H1 (cell line): ENCODE results near the gene ALK. TPM values are rescaled to one million over a fixed set of nuclear protein-coding genes. Genes with fewer than 3 reads are reported as not detected.

ENCODE experiments used
- CTCF ChIA-PET: fragments of 300-600 bp; sonication (Branson Sonifier 250); formaldehyde crosslinking; loops from one replicate; lab custom pipeline; 2021; ENCODE audit not compliant: partially characterized antibody; lab: Charles Lee
- POLR2A ChIA-PET: fragments of 300-600 bp; sonication (Branson Sonifier 250); formaldehyde crosslinking; loops from one replicate; lab custom pipeline; 2021; ENCODE audit warnings: inconsistent platforms; ENCODE audit not compliant: partially characterized antibody; lab: Charles Lee
- DNase-seq, 2 experiments: peaks; one replicate each; pipeline versions ENCODE4 v3.0.0 to v3.0.0-alpha.2; 2010 to 2022; ENCODE audit warnings: low spot score in 2 of 2, low read depth in 1 of 2, mixed read lengths in 1 of 2
- FAIRE-seq: peaks from 2 replicates; lab custom pipeline; 2011; peaks lifted over from hg19 to GRCh38; lab: Jason Lieb, UNC
- H2AFZ ChIP-seq: 2 replicates; pipeline ENCODE4 v1.8.1; 2012; ENCODE audit warnings: low read length, inconsistent platforms
- H2AK5ac ChIP-seq: 2 replicates; pipeline ENCODE4 v1.6.1; 2013; ENCODE audit warnings: low read depth, low read length
- H2BK120ac ChIP-seq: replicated peaks from 2 replicates; pipeline ENCODE3; 2013; ENCODE audit warnings: low read depth, low read length, inconsistent platforms
- H2BK12ac ChIP-seq: 2 replicates; pipeline ENCODE4 v1.6.1; 2013; ENCODE audit warnings: low read depth, low read length
- H2BK15ac ChIP-seq: 2 replicates; pipeline ENCODE4 v1.6.1; 2013; ENCODE audit warnings: low read length
- H2BK20ac ChIP-seq: 2 replicates; pipeline ENCODE4 v1.6.1; 2013; ENCODE audit warnings: low read length
- H2BK5ac ChIP-seq: 2 replicates; pipeline ENCODE4 v1.6.1; 2013; ENCODE audit warnings: low read depth, low read length
- H3K14ac ChIP-seq: 2 replicates; pipeline ENCODE4 v1.6.1; 2013; ENCODE audit warnings: inconsistent platforms; ENCODE audit not compliant: insufficient read length
- H3K18ac ChIP-seq: 2 replicates; pipeline ENCODE4 v1.6.1; 2013; ENCODE audit warnings: low read length; ENCODE audit errors: extremely low read depth
- H3K23ac ChIP-seq: 2 replicates; pipeline ENCODE4 v1.6.1; 2013; ENCODE audit warnings: inconsistent platforms; ENCODE audit not compliant: insufficient read length
- H3K23me2 ChIP-seq: 2 replicates; pipeline ENCODE4 v1.6.1; 2013; ENCODE audit warnings: low read depth, low read length
- H3K27ac ChIP-seq: 2 replicates; pipeline ENCODE4 v1.6.1; 2011; ENCODE audit warnings: low read depth, low read length, inconsistent platforms
- H3K27me3 ChIP-seq, 4 experiments: replicated peaks in 1 of 4; 1 replicate in 1 of 4; 2 replicates in 3 of 4; pipeline versions ENCODE4 v1.6.1 to v1.8.1; 2011 to 2013; ENCODE audit warnings: low read length in 3 of 4, mild to moderate bottlenecking in 3 of 4, inconsistent platforms in 2 of 4, mixed read lengths in 2 of 4, moderate library complexity in 1 of 4; ENCODE audit not compliant: control insufficient read depth in 3 of 4, insufficient read depth in 3 of 4; ENCODE audit errors: extremely low read depth in 1 of 4
- H3K36me3 ChIP-seq, 4 experiments: 2 replicates each; pipeline versions ENCODE4 v1.6.1 to v1.8.1; 2011 to 2013; ENCODE audit warnings: mild to moderate bottlenecking in 4 of 4, low read length in 3 of 4, moderate library complexity in 2 of 4, control low read depth in 1 of 4, inconsistent platforms in 1 of 4; ENCODE audit not compliant: insufficient read depth in 4 of 4, control insufficient read depth in 2 of 4
- H3K4ac ChIP-seq: replicated peaks from 2 replicates; pipeline ENCODE3; 2013; ENCODE audit warnings: low read length, low read depth, mixed read lengths, inconsistent platforms; ENCODE audit not compliant: insufficient read length
- H3K4me1 ChIP-seq, 4 experiments: replicated peaks in 1 of 4; 1 replicate in 1 of 4; 2 replicates in 3 of 4; pipeline versions ENCODE4 v1.6.1 to v1.8.1; 2011 to 2013; ENCODE audit warnings: low read length in 3 of 4, inconsistent platforms in 2 of 4, mixed read lengths in 1 of 4; ENCODE audit not compliant: insufficient read depth in 4 of 4, control insufficient read depth in 3 of 4
- H3K4me2 ChIP-seq, 2 experiments: 2 replicates each; pipeline versions ENCODE4 v1.6.1 to v1.8.1; 2011 to 2013; ENCODE audit warnings: low read depth in 2 of 2, low read length in 2 of 2, control low read depth in 1 of 2, inconsistent platforms in 1 of 2, mild to moderate bottlenecking in 1 of 2; ENCODE audit not compliant: insufficient read depth in 1 of 2
- H3K4me3 ChIP-seq, 4 experiments: fragments of 200-600, 300-600 bp in 1 of 4; sonication (generic), shearing (Covaris generic), sonication (Bioruptor Twin) in 1 of 4; 2 replicates each; pipeline versions ENCODE4 v1.5.1 to v1.8.1; 2011 to 2016; ENCODE audit warnings: low read length in 4 of 4, low read depth in 3 of 4, control low read depth in 2 of 4, inconsistent platforms in 2 of 4, mild to moderate bottlenecking in 2 of 4, mixed read lengths in 1 of 4, moderate library complexity in 1 of 4; ENCODE audit not compliant: insufficient read depth in 2 of 4; ENCODE audit errors: extremely low read depth in 1 of 4
- H3K56ac ChIP-seq: replicated peaks from 2 replicates; pipeline ENCODE3; 2013; ENCODE audit warnings: low read depth, mild to moderate bottlenecking, mixed read lengths, low read length, inconsistent platforms; ENCODE audit not compliant: insufficient read length
- H3K79me1 ChIP-seq: 2 replicates; pipeline ENCODE4 v1.6.1; 2013; ENCODE audit warnings: low read depth, low read length, control low read depth
- H3K79me2 ChIP-seq, 2 experiments: 2 replicates each; pipeline versions ENCODE4 v1.6.1 to v1.8.1; 2012 to 2013; ENCODE audit warnings: low read length in 2 of 2, mild to moderate bottlenecking in 2 of 2, inconsistent platforms in 1 of 2; ENCODE audit not compliant: insufficient read depth in 2 of 2, control insufficient read depth in 1 of 2
- H3K9ac ChIP-seq, 4 experiments: replicated peaks in 1 of 4; 1 replicate in 1 of 4; 2 replicates in 3 of 4; pipeline versions ENCODE4 v1.6.1 to v1.8.1; 2011 to 2013; ENCODE audit warnings: low read depth in 3 of 4, low read length in 3 of 4, control low read depth in 2 of 4, mild to moderate bottlenecking in 2 of 4, moderate library complexity in 2 of 4, inconsistent platforms in 1 of 4; ENCODE audit errors: extremely low read depth in 1 of 4
- H3K9me3 ChIP-seq, 2 experiments: 2 replicates each; pipeline versions ENCODE4 v1.6.1 to v1.8.1; 2012 to 2013; ENCODE audit warnings: mild to moderate bottlenecking in 2 of 2, moderate library complexity in 2 of 2, control low read depth in 1 of 2, inconsistent platforms in 1 of 2, low read depth in 1 of 2, low read length in 1 of 2, mixed read lengths in 1 of 2; ENCODE audit not compliant: insufficient read depth in 2 of 2
- H4K20me1 ChIP-seq, 2 experiments: replicated peaks in 1 of 2; 2 replicates each; pipeline versions ENCODE3 to v1.8.1; 2011 to 2013; ENCODE audit warnings: inconsistent platforms in 2 of 2, low read length in 2 of 2, mild to moderate bottlenecking in 1 of 2; ENCODE audit not compliant: insufficient read depth in 2 of 2, control insufficient read depth in 1 of 2
- H4K5ac ChIP-seq: 2 replicates; pipeline ENCODE4 v1.6.1; 2013; ENCODE audit warnings: low read length, low read depth, mixed read lengths, inconsistent platforms; ENCODE audit not compliant: insufficient read length
- H4K8ac ChIP-seq: 2 replicates; pipeline ENCODE4 v1.8.0; 2013; ENCODE audit warnings: mild to moderate bottlenecking, moderate library complexity, low read length, inconsistent platforms; ENCODE audit not compliant: insufficient read depth; ENCODE audit errors: extremely low read depth
- H4K91ac ChIP-seq: replicated peaks from 2 replicates; pipeline ENCODE3; 2013; ENCODE audit warnings: low read length, mixed read lengths, inconsistent platforms; ENCODE audit not compliant: insufficient read length
- EP300 ChIP-seq, 2 experiments: IDR thresholded peaks; 1 replicate in 1 of 2; 2 replicates in 1 of 2; pipeline ENCODE4 v1.6.1; 2011 to 2012; ENCODE audit warnings: low read depth in 2 of 2, low read length in 2 of 2, mild to moderate bottlenecking in 2 of 2, borderline replicate concordance in 1 of 2, inconsistent platforms in 1 of 2, moderate library complexity in 1 of 2
- GTF2F1 ChIP-seq: IDR thresholded peaks from 2 replicates; pipeline ENCODE4 v1.6.1; 2012; ENCODE audit warnings: low read depth, low read length, improper control_type of control experiment, borderline replicate concordance
- POLR2AphosphoS5 ChIP-seq: IDR thresholded peaks from 2 replicates; pipeline ENCODE4 v1.6.1; 2011; ENCODE audit warnings: low read depth, low read length
- WGBS, 2 experiments: shearing (Covaris generic) in 1 of 2; methylation state at CpG; one replicate each; pipeline versions ENCODE4 v1.1.6 to v1.1.7; 2013 to 2015; ENCODE audit warnings: low lambda C conversion rate in 2 of 2, mixed read lengths in 2 of 2, inconsistent platforms in 1 of 2, low coverage in 1 of 2, missing lambda C conversion rate in 1 of 2; ENCODE audit not compliant: insufficient replicate concordance in 2 of 2, insufficient coverage in 1 of 2, insufficient read length in 1 of 2; ENCODE audit errors: extremely low coverage in 1 of 2, missing lambda C conversion rate in 1 of 2; 5-methylcytosine and 5-hydroxymethylcytosine counted together
- polyA plus RNA-seq, 7 experiments: library from polyadenylated mRNA; depleted of rRNA in 3 of 7; stranded (reverse) in 5 of 7; unstranded in 2 of 7; fragments of >200 nt in 5 of 7; fragments of 200-250 nt in 2 of 7; gene quantifications; 1 replicate in 5 of 7; 2 replicates in 1 of 7; 4 replicates in 1 of 7; pipeline versions ENCODE4 v1.2.1 to v1.2.3, GENCODE V29; 2011 to 2013; ENCODE audit warnings: missing spikeins in 2 of 7, mixed read lengths in 2 of 7
- total RNA-seq: library from RNA; stranded (reverse); fragmentation: NEBNext Ultra II Directional; extraction: Animal tissue kit (Norgen Biotek cat#: 25700); gene quantifications from 2 replicates; pipeline ENCODE4 v1.2.1, GENCODE V29; 2021

ALK gene
- total and polyA plus RNA-seq, 2 of the 8 experiments (the other 6 are each of a cell fraction or from before 2014, with no cell fraction given), result 0.02 to 0.09 TPM

GRCh38 chr2:29452036-29452435 lies 469.4 kb downstream of the ALK start:
- Histone ChIP-seq H3K18ac (no peak overlapping the region), H3K23ac (no peak overlapping the region), H2BK20ac (no peak overlapping the region), H3K36me3 (no peaks in the 10 kb centered on the region), H4K91ac (no peak overlapping the region), H3K14ac (no peak overlapping the region), H3K4me1 (peaks cover 0 to 7% (median 5%) of the 10 kb centered on the region in 4 experiments; a peak in 4 of 7 replicates), H3K9ac (no peak overlapping the region), H2BK15ac (no peak overlapping the region), H2BK120ac (no peak overlapping the region), H3K27me3 (no peaks in the 10 kb centered on the region), H4K5ac (no peak overlapping the region), H4K8ac (no peak overlapping the region), H3K56ac (no peak overlapping the region), H4K20me1 (no peaks in the 10 kb centered on the region), H3K4ac (no peak overlapping the region), H3K4me3 (no peak overlapping the region), H2AFZ (no peak overlapping the region), H3K23me2 (no peaks in the 10 kb centered on the region), H2BK12ac (no peak overlapping the region), H3K79me1 (no peaks in the 10 kb centered on the region), H2BK5ac (no peak overlapping the region), H3K4me2 (no peak overlapping the region), H3K27ac (no peak overlapping the region), H3K79me2 (no peaks in the 10 kb centered on the region), H2AK5ac (no peak overlapping the region), H3K9me3 (no peaks in the 10 kb centered on the region)
- WGBS, 2 experiments, result 94% methylated on average over 5 of the region's 5 CpGs; no CpG with 5 or more reads in 1 of the 2 experiments
- ChIA-PET POLR2A (no interaction called here), CTCF (interaction anchor here (0.7 to 1.3 kb wide), 3 partner anchors 11 to 607 kb away, joined by 3 to 4 read pairs (median 3); no protein-coding TSS in a partner anchor)
- no peak for DNase-seq
- FAIRE-seq, result no peak
- TF ChIP-seq EP300 (IDR thresholded peaks at IDR 0.05; ENCODE audit: borderline replicate concordance in 1 of 2, low read depth in 2 of 2, low read length in 2 of 2), result no peak
- no peak for TF ChIP-seq GTF2F1
- no peak for TF ChIP-seq POLR2AphosphoS5
